ENCODE data around the gene AFF2.

AFF2 gene

GRCh38 chrX:149010853-149011224, 510.4 kb downstream of the AFF2 start:
- H3K9me3 ChIP-seq, result no peaks in the 10 kb centered on the region
- H3K4me1 ChIP-seq, result no peaks in the 10 kb centered on the region
- DNase-seq, result no peak
- H3K4me3 ChIP-seq (ENCODE audit: low read depth, low read length), result no peak overlapping the region
- H3K27me3 ChIP-seq, result no peaks in the 10 kb centered on the region
- H3K36me3 ChIP-seq, result no peaks in the 10 kb centered on the region
- TF ChIP-seq CTCF (IDR thresholded peaks at IDR 0.05; ENCODE audit: low read depth, low read length), result no peak

GRCh38 chrX:149013081-149013480, 512.7 kb downstream of the AFF2 start:
- Histone ChIP-seq H3K36me3 (no peaks in the 10 kb centered on the region), H3K4me1 (no peaks in the 10 kb centered on the region), H3K27me3 (no peaks in the 10 kb centered on the region), H3K4me3 (ENCODE audit: low read depth, low read length) (no peak overlapping the region), H3K9me3 (no peaks in the 10 kb centered on the region)
- no peak for DNase-seq
- TF ChIP-seq CTCF (IDR thresholded peaks at IDR 0.05; ENCODE audit: low read depth, low read length), result no peak

DNA sequence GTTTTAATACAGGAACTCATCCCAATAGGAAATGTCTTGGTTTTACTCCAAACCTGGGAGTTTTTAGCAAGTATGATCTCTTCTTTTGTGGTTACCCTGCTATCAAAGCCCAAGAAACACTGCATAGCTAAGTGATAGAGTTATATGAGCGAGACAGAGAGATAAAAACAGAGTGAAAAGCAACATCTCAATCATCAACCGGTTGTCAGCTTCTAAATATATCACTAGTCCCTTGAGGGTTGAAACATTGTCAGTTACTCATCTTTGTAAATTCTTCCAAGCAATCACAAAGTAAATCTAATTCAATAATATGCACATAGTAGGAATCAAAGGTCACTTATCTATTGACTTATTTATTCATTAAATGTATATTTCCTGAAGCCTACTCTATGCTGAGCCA, 520.7 kb downstream of the AFF2 start:
- no peak for TF ChIP-seq CTCF (IDR thresholded peaks at IDR 0.05; ENCODE audit: low read depth, low read length)
- no peak for DNase-seq
- no peaks in the 10 kb centered on the region for H3K27me3 ChIP-seq
- H3K4me3 ChIP-seq (ENCODE audit: low read depth, low read length), result no peak overlapping the region
- no peaks in the 10 kb centered on the region for H3K9me3 ChIP-seq
- H3K36me3 ChIP-seq, result no peaks in the 10 kb centered on the region
- H3K4me1 ChIP-seq, result no peaks in the 10 kb centered on the region

- H3K9me3 ChIP-seq, result no peaks in the 10 kb centered on the region
- DNase-seq, result no peak
- TF ChIP-seq CTCF (IDR thresholded peaks at IDR 0.05; ENCODE audit: low read depth, low read length), result no peak
These were observed 522.1 kb downstream of the AFF2 start for GRCh38 chrX:149022485-149022884.

DNA sequence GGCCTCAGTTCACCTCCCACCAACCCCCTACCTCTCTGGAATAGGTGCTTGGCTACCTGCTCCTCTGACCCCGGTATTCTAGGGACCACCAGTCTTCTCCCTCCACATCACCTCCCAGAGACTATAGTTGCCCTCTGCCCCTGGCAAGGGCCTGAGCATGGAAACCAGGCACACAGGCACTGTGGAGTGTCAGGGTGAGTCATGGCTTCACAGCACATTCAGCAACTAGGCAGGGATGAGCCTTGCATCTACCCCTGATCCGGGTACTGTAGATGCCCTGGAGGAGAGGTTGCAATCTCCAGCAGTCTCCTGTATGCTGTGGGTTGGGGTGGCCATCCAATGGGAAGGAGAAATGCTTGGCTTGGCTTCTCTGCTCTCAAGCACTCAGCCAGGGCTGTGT, 532.0 kb downstream of the AFF2 start:
- no peak for TF ChIP-seq CTCF (IDR thresholded peaks at IDR 0.05; ENCODE audit: low read depth, low read length)
- no peaks in the 10 kb centered on the region for H3K27me3 ChIP-seq
- no peaks in the 10 kb centered on the region for H3K36me3 ChIP-seq
- H3K4me3 ChIP-seq (ENCODE audit: low read depth, low read length), result no peak overlapping the region
- DNase-seq, result no peak
- H3K4me1 ChIP-seq, result no peaks in the 10 kb centered on the region
- H3K9me3 ChIP-seq, result no peaks in the 10 kb centered on the region

More at GRCh38 chrX:149022485-149022884, 522.1 kb downstream of the AFF2 start:
- no peaks in the 10 kb centered on the region for H3K36me3 ChIP-seq
- H3K4me3 ChIP-seq (ENCODE audit: low read depth, low read length), result no peak overlapping the region
- no peaks in the 10 kb centered on the region for H3K4me1 ChIP-seq
- no peaks in the 10 kb centered on the region for H3K27me3 ChIP-seq

GRCh38 chrX:149036086-149036485, 535.7 kb downstream of the AFF2 start:
- DNase-seq, result no peak
- Histone ChIP-seq H3K36me3 (no peaks in the 10 kb centered on the region), H3K4me3 (ENCODE audit: low read depth, low read length) (no peak overlapping the region), H3K9me3 (no peaks in the 10 kb centered on the region), H3K27me3 (no peaks in the 10 kb centered on the region), H3K4me1 (no peaks in the 10 kb centered on the region)
- TF ChIP-seq CTCF (IDR thresholded peaks at IDR 0.05; ENCODE audit: low read depth, low read length), result no peak
